K562 (cell line): ENCODE measurements around the gene MILR1.

Experiments
- CTCF ChIP-seq, 3 experiments: IDR thresholded peaks in 2 of 3; conservative IDR thresholded peaks in 1 of 3; 2 replicates each; pipeline ENCODE4 v1.5.1; 2011 to 2012; ENCODE audit warnings: low read length in 3 of 3, mild to moderate bottlenecking in 3 of 3, control low read depth in 2 of 3, improper control_type of control experiment in 1 of 3, inconsistent platforms in 1 of 3, low read depth in 1 of 3, mixed read lengths in 1 of 3, moderate library complexity in 1 of 3; ENCODE audit not compliant: insufficient read depth in 2 of 3
- NRF1 ChIP-seq, 2 experiments: fragments of 450-650 bp; IDR thresholded peaks in 1 of 2; conservative IDR thresholded peaks in 1 of 2; 2 replicates each; pipeline ENCODE4 v1.6.1; 2014; ENCODE audit warnings: mild to moderate bottlenecking in 2 of 2
- POLR2A ChIP-seq: fragments of 450-650 bp; conservative IDR thresholded peaks from 2 replicates; pipeline ENCODE4 v1.6.1; 2016
- ZNF354B ChIP-seq: fragments of 250-450 bp; sonication (Bioruptor Pico); IDR thresholded peaks from 2 replicates; pipeline ENCODE4 v1.4.0; 2020
- ZNF431 ChIP-seq: sonication (generic); formaldehyde crosslinking; IDR thresholded peaks from 2 replicates; pipeline ENCODE4 v1.8.0; 2022; ENCODE audit warnings: mild to moderate bottlenecking, missing genetic modification reagents

GRCh38 chr17:64515829-64516228 is 66.9 kb downstream of the MILR1 start:
- TF ChIP-seq CTCF (IDR thresholded peaks at IDR 0.05 in 2 of 3, conservative IDR thresholded peaks at IDR 0.05 in 1 of 3; ENCODE audit: insufficient read depth in 2 of 3, low read depth in 1 of 3, low read length in 3 of 3): no peak
- no peak for TF ChIP-seq POLR2A
- no peak for TF ChIP-seq ZNF431 (CRISPR knock-in tag)
- no peak for TF ChIP-seq ZNF354B (CRISPR knock-in tag)
- TF ChIP-seq NRF1 (conservative IDR thresholded peaks at IDR 0.05 in 1 of 2, IDR thresholded peaks at IDR 0.05 in 1 of 2): no peak
